ENCODE data around the gene PAGR1.
"Not testable (repeated sequence)": the region's sequence is repeated elsewhere in the genome, so short reads cannot be mapped to it uniquely, and the experiment has no call there.

DNA sequence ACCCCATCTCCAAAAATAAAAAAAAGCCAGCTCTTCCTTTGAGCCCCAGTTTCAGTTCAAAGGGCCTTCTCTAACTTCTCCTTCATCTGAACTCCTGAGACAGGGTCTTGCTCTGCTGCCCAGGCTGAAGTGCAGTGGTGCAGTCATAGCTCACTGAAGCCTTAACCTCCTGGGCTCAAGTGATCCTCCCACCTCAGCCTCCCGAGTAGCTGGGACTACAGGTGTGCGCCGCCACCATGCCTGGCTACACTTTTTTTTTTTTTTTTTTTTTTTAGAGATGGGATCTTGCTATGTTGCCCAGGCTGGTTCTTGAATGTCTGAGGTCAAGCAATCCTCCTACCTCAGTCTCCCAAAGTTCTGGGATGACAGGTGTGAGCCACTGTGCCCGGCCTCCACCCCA lies 17.3 kb downstream of the PAGR1 start:
- TF ChIP-seq, protein P1, sequence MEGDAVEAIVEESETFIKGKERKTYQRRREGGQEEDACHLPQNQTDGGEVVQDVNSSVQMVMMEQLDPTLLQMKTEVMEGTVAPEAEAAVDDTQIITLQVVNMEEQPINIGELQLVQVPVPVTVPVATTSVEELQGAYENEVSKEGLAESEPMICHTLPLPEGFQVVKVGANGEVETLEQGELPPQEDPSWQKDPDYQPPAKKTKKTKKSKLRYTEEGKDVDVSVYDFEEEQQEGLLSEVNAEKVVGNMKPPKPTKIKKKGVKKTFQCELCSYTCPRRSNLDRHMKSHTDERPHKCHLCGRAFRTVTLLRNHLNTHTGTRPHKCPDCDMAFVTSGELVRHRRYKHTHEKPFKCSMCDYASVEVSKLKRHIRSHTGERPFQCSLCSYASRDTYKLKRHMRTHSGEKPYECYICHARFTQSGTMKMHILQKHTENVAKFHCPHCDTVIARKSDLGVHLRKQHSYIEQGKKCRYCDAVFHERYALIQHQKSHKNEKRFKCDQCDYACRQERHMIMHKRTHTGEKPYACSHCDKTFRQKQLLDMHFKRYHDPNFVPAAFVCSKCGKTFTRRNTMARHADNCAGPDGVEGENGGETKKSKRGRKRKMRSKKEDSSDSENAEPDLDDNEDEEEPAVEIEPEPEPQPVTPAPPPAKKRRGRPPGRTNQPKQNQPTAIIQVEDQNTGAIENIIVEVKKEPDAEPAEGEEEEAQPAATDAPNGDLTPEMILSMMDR (IDR thresholded peaks at IDR 0.05): not testable (repeated sequence)
- TF ChIP-seq EZH2phosphoT487 (IDR thresholded peaks at IDR 0.05; ENCODE audit: borderline replicate concordance, low read depth); POLR2AphosphoS5 (IDR thresholded peaks at IDR 0.05; ENCODE audit: low read depth, low read length); EP300 (IDR thresholded peaks at IDR 0.05; ENCODE audit: borderline replicate concordance in 1 of 2, low read depth in 1 of 2, low read length in 1 of 2); RXRA (IDR thresholded peaks at IDR 0.05; ENCODE audit: borderline replicate concordance, low read depth); YY1 (IDR thresholded peaks at IDR 0.05; ENCODE audit: low read depth); TAF1 (IDR thresholded peaks at IDR 0.05; ENCODE audit: borderline replicate concordance, low read depth, low read length); RAD21 (IDR thresholded peaks at IDR 0.05; ENCODE audit: low read length); RFX5 (IDR thresholded peaks at IDR 0.05; ENCODE audit: low read length): not testable (repeated sequence)
- TF ChIP-seq, protein P2, sequence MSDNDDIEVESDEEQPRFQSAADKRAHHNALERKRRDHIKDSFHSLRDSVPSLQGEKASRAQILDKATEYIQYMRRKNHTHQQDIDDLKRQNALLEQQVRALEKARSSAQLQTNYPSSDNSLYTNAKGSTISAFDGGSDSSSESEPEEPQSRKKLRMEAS (IDR thresholded peaks at IDR 0.05; ENCODE audit: low read depth): not testable (repeated sequence)
- TF ChIP-seq, protein P3, sequence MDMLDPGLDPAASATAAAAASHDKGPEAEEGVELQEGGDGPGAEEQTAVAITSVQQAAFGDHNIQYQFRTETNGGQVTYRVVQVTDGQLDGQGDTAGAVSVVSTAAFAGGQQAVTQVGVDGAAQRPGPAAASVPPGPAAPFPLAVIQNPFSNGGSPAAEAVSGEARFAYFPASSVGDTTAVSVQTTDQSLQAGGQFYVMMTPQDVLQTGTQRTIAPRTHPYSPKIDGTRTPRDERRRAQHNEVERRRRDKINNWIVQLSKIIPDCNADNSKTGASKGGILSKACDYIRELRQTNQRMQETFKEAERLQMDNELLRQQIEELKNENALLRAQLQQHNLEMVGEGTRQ (IDR thresholded peaks at IDR 0.05; ENCODE audit: borderline replicate concordance, low read depth, low read length): not testable (repeated sequence)
- TF ChIP-seq, protein P4, sequence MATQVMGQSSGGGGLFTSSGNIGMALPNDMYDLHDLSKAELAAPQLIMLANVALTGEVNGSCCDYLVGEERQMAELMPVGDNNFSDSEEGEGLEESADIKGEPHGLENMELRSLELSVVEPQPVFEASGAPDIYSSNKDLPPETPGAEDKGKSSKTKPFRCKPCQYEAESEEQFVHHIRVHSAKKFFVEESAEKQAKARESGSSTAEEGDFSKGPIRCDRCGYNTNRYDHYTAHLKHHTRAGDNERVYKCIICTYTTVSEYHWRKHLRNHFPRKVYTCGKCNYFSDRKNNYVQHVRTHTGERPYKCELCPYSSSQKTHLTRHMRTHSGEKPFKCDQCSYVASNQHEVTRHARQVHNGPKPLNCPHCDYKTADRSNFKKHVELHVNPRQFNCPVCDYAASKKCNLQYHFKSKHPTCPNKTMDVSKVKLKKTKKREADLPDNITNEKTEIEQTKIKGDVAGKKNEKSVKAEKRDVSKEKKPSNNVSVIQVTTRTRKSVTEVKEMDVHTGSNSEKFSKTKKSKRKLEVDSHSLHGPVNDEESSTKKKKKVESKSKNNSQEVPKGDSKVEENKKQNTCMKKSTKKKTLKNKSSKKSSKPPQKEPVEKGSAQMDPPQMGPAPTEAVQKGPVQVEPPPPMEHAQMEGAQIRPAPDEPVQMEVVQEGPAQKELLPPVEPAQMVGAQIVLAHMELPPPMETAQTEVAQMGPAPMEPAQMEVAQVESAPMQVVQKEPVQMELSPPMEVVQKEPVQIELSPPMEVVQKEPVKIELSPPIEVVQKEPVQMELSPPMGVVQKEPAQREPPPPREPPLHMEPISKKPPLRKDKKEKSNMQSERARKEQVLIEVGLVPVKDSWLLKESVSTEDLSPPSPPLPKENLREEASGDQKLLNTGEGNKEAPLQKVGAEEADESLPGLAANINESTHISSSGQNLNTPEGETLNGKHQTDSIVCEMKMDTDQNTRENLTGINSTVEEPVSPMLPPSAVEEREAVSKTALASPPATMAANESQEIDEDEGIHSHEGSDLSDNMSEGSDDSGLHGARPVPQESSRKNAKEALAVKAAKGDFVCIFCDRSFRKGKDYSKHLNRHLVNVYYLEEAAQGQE (IDR thresholded peaks at IDR 0.05; ENCODE audit: low read depth, low read length): not testable (repeated sequence)
